ENCODE measurements around the gene FKRP.

FKRP gene

GRCh38 chr19:46719629-46720502, 26.0 kb upstream of the FKRP start:
- no peak for DNase-seq

GRCh38 chr19:46720503-46721239, 25.2 kb upstream of the FKRP start:
- no peak for DNase-seq

- DNase-seq: no peak
Measured at GRCh38 chr19:46721269-46722003, 24.4 kb upstream of the FKRP start.

GRCh38 chr19:46722004-46722380, 23.9 kb upstream of the FKRP start:
- no peak for DNase-seq

GRCh38 chr19:46722421-46723022, 23.3 kb upstream of the FKRP start:
- DNase-seq: no peak

GRCh38 chr19:46723023-46723461, 22.8 kb upstream of the FKRP start:
- no peak for DNase-seq

- no peak for DNase-seq
Measured at GRCh38 chr19:46723471-46723870, 22.4 kb upstream of the FKRP start.

GRCh38 chr19:46724468-46724867, 21.4 kb upstream of the FKRP start:
- DNase-seq: no peak

- DNase-seq: no peak
Measured at GRCh38 chr19:46725036-46725820, 20.6 kb upstream of the FKRP start.

- DNase-seq: no peak
Measured at GRCh38 chr19:46725859-46726393, 19.9 kb upstream of the FKRP start.

GRCh38 chr19:46726551-46726950, 19.3 kb upstream of the FKRP start:
- no peak for DNase-seq

- DNase-seq: no peak
Measured at GRCh38 chr19:46726971-46727501, 18.8 kb upstream of the FKRP start.

- DNase-seq: no peak
Measured at GRCh38 chr19:46727757-46728156, 18.1 kb upstream of the FKRP start.

- no peak for DNase-seq
Measured at GRCh38 chr19:46728208-46728607, 17.6 kb upstream of the FKRP start.

GRCh38 chr19:46728693-46729339, 17.0 kb upstream of the FKRP start:
- DNase-seq: peak; percentile 23

GRCh38 chr19:46729696-46730095, 16.2 kb upstream of the FKRP start:
- DNase-seq: no peak

- no peak for DNase-seq
Measured at GRCh38 chr19:46730187-46730586, 15.7 kb upstream of the FKRP start.

GRCh38 chr19:46730595-46730994, 15.3 kb upstream of the FKRP start:
- DNase-seq: no peak

GRCh38 chr19:46731007-46731501, 14.8 kb upstream of the FKRP start:
- no peak for DNase-seq

- no peak for DNase-seq
Measured at GRCh38 chr19:46731584-46731983, 14.3 kb upstream of the FKRP start.
